Loucy (cell line): Measurements from ENCODE around the gene IL9.

Experiments
- H2AFZ ChIP-seq: fragments of 200-600 bp; sonication (generic); 2 replicates; pipeline ENCODE4 v1.6.0; 2016; ENCODE audit warnings: antibody characterized with exemption, mild to moderate bottlenecking, low read length, moderate library complexity
- H3F3A ChIP-seq: fragments of 200-600 bp; 2 replicates; pipeline ENCODE4 v1.6.0; 2016; ENCODE audit warnings: antibody characterized with exemption, low read depth, mild to moderate bottlenecking
- H3K27me3 ChIP-seq: fragments of 200-600 bp; sonication (generic); 2 replicates; pipeline ENCODE4 v1.6.1; 2014; ENCODE audit warnings: low read length, mild to moderate bottlenecking; ENCODE audit not compliant: insufficient read depth, poor library complexity, severe bottlenecking
- H3K36me3 ChIP-seq: fragments of 200-600 bp; sonication (generic); 2 replicates; pipeline ENCODE4 v1.6.1; 2016; ENCODE audit warnings: low read length; ENCODE audit not compliant: insufficient read depth
- H3K4me1 ChIP-seq: fragments of 200-600 bp; sonication (generic); 2 replicates; pipeline ENCODE4 v1.5.1; 2014; ENCODE audit warnings: low read length, mild to moderate bottlenecking; ENCODE audit not compliant: insufficient read depth, poor library complexity, severe bottlenecking
- H3K4me2 ChIP-seq: fragments of 200-600 bp; sonication (generic); 2 replicates; pipeline ENCODE4 v1.6.0; 2014; ENCODE audit warnings: antibody characterized with exemption, low read length, low read depth, mild to moderate bottlenecking; ENCODE audit not compliant: poor library complexity, severe bottlenecking
- H3K4me3 ChIP-seq: fragments of 200-600 bp; sonication (generic); 2 replicates; pipeline ENCODE4 v1.5.1; 2014; ENCODE audit warnings: low read length, mild to moderate bottlenecking, mixed read lengths; ENCODE audit not compliant: poor library complexity, severe bottlenecking
- H3K79me2 ChIP-seq: fragments of 200-600 bp; sonication (generic); 2 replicates; pipeline ENCODE4 v1.6.1; 2014; ENCODE audit warnings: low read length; ENCODE audit not compliant: insufficient read depth
- H3K9ac ChIP-seq: fragments of 200-600 bp; sonication (generic); 2 replicates; pipeline ENCODE4 v1.6.0; 2014; ENCODE audit warnings: mild to moderate bottlenecking, low read depth, low read length, moderate library complexity; ENCODE audit not compliant: poor library complexity, severe bottlenecking
- H3K9me2 ChIP-seq: fragments of 200-600 bp; sonication (generic); replicated peaks from 2 replicates; pipeline ENCODE4 v1.6.1; 2016; ENCODE audit warnings: low read depth, low read length, mixed read lengths
- H3K9me3 ChIP-seq: fragments of 200-600 bp; sonication (generic); 2 replicates; pipeline ENCODE4 v1.6.1; 2014; ENCODE audit warnings: mild to moderate bottlenecking, antibody characterized with exemption, low read length, low read depth; ENCODE audit not compliant: insufficient read depth
- H4K20me1 ChIP-seq: fragments of 200-600 bp; sonication (generic); 2 replicates; pipeline ENCODE4 v1.6.0; 2014; ENCODE audit warnings: antibody characterized with exemption, low read length, mild to moderate bottlenecking; ENCODE audit not compliant: insufficient read depth, poor library complexity, severe bottlenecking
- CTCF ChIP-seq: fragments of 200-600 bp; sonication (generic); conservative IDR thresholded peaks from 2 replicates; pipeline ENCODE4 v1.5.1; 2014; ENCODE audit warnings: mild to moderate bottlenecking, antibody characterized with exemption, low read length
- EZH2phosphoT487 ChIP-seq: fragments of 200-600 bp; IDR thresholded peaks from 2 replicates; pipeline ENCODE4 v1.6.1; 2018; ENCODE audit warnings: antibody characterized with exemption, mild to moderate bottlenecking, moderate library complexity, borderline replicate concordance

IL9 gene

GRCh38 chr5:135851915-135852845 lies 43.5 kb downstream of the IL9 start:
- Histone ChIP-seq H3K27me3 (no peaks in the 10 kb centered on the region), H3K79me2 (no peaks in the 10 kb centered on the region), H3K9me3 (no peaks in the 10 kb centered on the region), H4K20me1 (no peaks in the 10 kb centered on the region), H3K4me1 (no peaks in the 10 kb centered on the region), H3K4me2 (no peak overlapping the region), H2AFZ (no peak overlapping the region), H3K9me2 (no peaks in the 10 kb centered on the region), H3K36me3 (no peaks in the 10 kb centered on the region), H3K4me3 (no peak overlapping the region), H3K9ac (no peak overlapping the region), H3F3A (no peaks in the 10 kb centered on the region)
- TF ChIP-seq EZH2phosphoT487 (no peak), CTCF (no peak)

GRCh38 chr5:135851186-135851914 lies 44.3 kb downstream of the IL9 start:
- no peaks in the 10 kb centered on the region for H4K20me1 ChIP-seq
- H3K9me2 ChIP-seq: no peaks in the 10 kb centered on the region
- no peaks in the 10 kb centered on the region for H3F3A ChIP-seq
- no peaks in the 10 kb centered on the region for H3K27me3 ChIP-seq
- TF ChIP-seq EZH2phosphoT487 (no peak), CTCF (no peak)
- H3K9me3 ChIP-seq: no peaks in the 10 kb centered on the region
- no peaks in the 10 kb centered on the region for H3K79me2 ChIP-seq
- no peak overlapping the region for H3K4me2 ChIP-seq
- H2AFZ ChIP-seq: no peak overlapping the region
- H3K9ac ChIP-seq: no peak overlapping the region
- H3K4me3 ChIP-seq: no peak overlapping the region
- H3K4me1 ChIP-seq: no peaks in the 10 kb centered on the region
- no peaks in the 10 kb centered on the region for H3K36me3 ChIP-seq

GRCh38 chr5:135850671-135851070 lies 45.0 kb downstream of the IL9 start:
- Histone ChIP-seq H3K9ac (no peak overlapping the region), H3K79me2 (no peaks in the 10 kb centered on the region), H2AFZ (no peak overlapping the region), H3K27me3 (no peaks in the 10 kb centered on the region), H3K36me3 (no peaks in the 10 kb centered on the region), H3F3A (no peaks in the 10 kb centered on the region), H3K9me3 (no peaks in the 10 kb centered on the region), H3K4me2 (no peak overlapping the region), H3K9me2 (no peaks in the 10 kb centered on the region), H4K20me1 (no peaks in the 10 kb centered on the region), H3K4me1 (no peaks in the 10 kb centered on the region), H3K4me3 (no peak overlapping the region)
- TF ChIP-seq CTCF (no peak), EZH2phosphoT487 (no peak)
